Smooth muscle cell (in vitro differentiated cells): ENCODE results near the gene PRELID3B. TPM values are rescaled to one million over a fixed set of nuclear protein-coding genes. Genes with fewer than 3 reads are reported as not detected.

Experiments
- DNase-seq: peaks from one replicate; lab custom pipeline; 2025; ENCODE audit not compliant: unreplicated experiment; lab: John Stamatoyannopoulos, UW
- H2AFZ ChIP-seq: fragments of 200-600 bp; sonication (generic); 2 replicates; pipeline ENCODE4 v1.6.0; 2016; ENCODE audit warnings: antibody characterized with exemption, low read depth, mild to moderate bottlenecking
- H3F3A ChIP-seq: fragments of 200-600 bp; sonication (generic); 2 replicates; pipeline ENCODE4 v1.6.0; 2017; ENCODE audit warnings: antibody characterized with exemption, low read depth
- H3K27ac ChIP-seq: fragments of 200-600 bp; sonication (generic); 2 replicates; pipeline ENCODE4 v1.5.1; 2016; ENCODE audit warnings: low read depth, mild to moderate bottlenecking
- H3K27me3 ChIP-seq: fragments of 200-600 bp; sonication (generic); 2 replicates; pipeline ENCODE4 v1.6.1; 2016; ENCODE audit warnings: low read depth, mild to moderate bottlenecking
- H3K36me3 ChIP-seq: fragments of 200-600 bp; sonication (generic); 2 replicates; pipeline ENCODE4 v1.5.1; 2016; ENCODE audit warnings: low read depth
- H3K4me1 ChIP-seq: fragments of 200-600 bp; sonication (generic); 2 replicates; pipeline ENCODE4 v1.5.1; 2016; ENCODE audit warnings: low read depth
- H3K4me2 ChIP-seq: fragments of 200-600 bp; sonication (generic); 2 replicates; pipeline ENCODE4 v1.6.0; 2016; ENCODE audit warnings: mild to moderate bottlenecking
- H3K4me3 ChIP-seq: fragments of 200-600 bp; sonication (generic); 2 replicates; pipeline ENCODE4 v1.5.1; 2016; ENCODE audit warnings: mild to moderate bottlenecking
- H3K79me2 ChIP-seq: fragments of 200-600 bp; sonication (generic); 2 replicates; pipeline ENCODE4 v1.6.0; 2016; ENCODE audit warnings: low read depth, mild to moderate bottlenecking
- H3K9ac ChIP-seq: fragments of 200-600 bp; sonication (generic); 2 replicates; pipeline ENCODE4 v1.6.0; 2016; ENCODE audit warnings: low read depth
- H3K9me3 ChIP-seq: fragments of 200-600 bp; sonication (generic); replicated peaks from 2 replicates; pipeline ENCODE4 v1.5.1; 2016; ENCODE audit warnings: low read depth
- H4K20me1 ChIP-seq: fragments of 200-600 bp; sonication (generic); 2 replicates; pipeline ENCODE4 v1.6.0; 2016; ENCODE audit warnings: low read depth
- CTCF ChIP-seq: fragments of 200-600 bp; sonication (generic); IDR thresholded peaks from 2 replicates; pipeline ENCODE4 v1.5.1; 2017; ENCODE audit warnings: borderline replicate concordance, mild to moderate bottlenecking, antibody characterized with exemption; ENCODE audit not compliant: insufficient read depth, poor library complexity, severe bottlenecking
- WGBS: methylation state at CpG from one replicate; pipeline ENCODE4 v1.1.7; 2016; ENCODE audit warnings: low lambda C conversion rate; 5-methylcytosine and 5-hydroxymethylcytosine counted together
- polyA plus RNA-seq: library from polyadenylated mRNA; unstranded; fragments of >200 nt; fragmentation: Nextera tagmentation; extraction: Ambion mirVana; gene quantifications from 2 replicates; pipeline ENCODE4 v1.2.1, GENCODE V29; 2016
- total RNA-seq: library from RNA; depleted of rRNA; stranded (reverse); fragments of >200 nt; gene quantifications from 2 replicates; pipeline ENCODE4 v1.2.3, GENCODE V29; 2014

The PRELID3B gene
- total and polyA plus RNA-seq, 2 experiments from 2014 or later: 20.9 to 44.9 TPM

GRCh38 chr20:59084041-59084850 lies 41.7 kb upstream of the PRELID3B start:
- no peak for DNase-seq
- 92% methylated on average over 9 of the region's 9 CpGs for WGBS
- no peak overlapping the region for H3K4me3 ChIP-seq
- no peaks in the 10 kb centered on the region for H3K9me3 ChIP-seq
- H3K27me3 ChIP-seq: no peaks in the 10 kb centered on the region
- TF ChIP-seq CTCF: no peak
- H3K27ac ChIP-seq: no peak overlapping the region
- H3K79me2 ChIP-seq: no peaks in the 10 kb centered on the region
- H2AFZ ChIP-seq: no peak overlapping the region
- no peaks in the 10 kb centered on the region for H4K20me1 ChIP-seq
- H3K4me2 ChIP-seq: no peak overlapping the region
- H3K9ac ChIP-seq: no peak overlapping the region
- H3K4me1 ChIP-seq: no peaks in the 10 kb centered on the region
- H3K36me3 ChIP-seq: no peaks in the 10 kb centered on the region
- no peaks in the 10 kb centered on the region for H3F3A ChIP-seq

- TF ChIP-seq CTCF: no peak
- Histone ChIP-seq H4K20me1 (no peaks in the 10 kb centered on the region), H3K9me3 (no peaks in the 10 kb centered on the region), H3K4me1 (no peaks in the 10 kb centered on the region), H3F3A (no peaks in the 10 kb centered on the region), H3K4me3 (no peak overlapping the region), H3K79me2 (no peaks in the 10 kb centered on the region), H2AFZ (no peak overlapping the region), H3K9ac (no peak overlapping the region), H3K36me3 (no peaks in the 10 kb centered on the region), H3K27me3 (peaks cover 6% of the 10 kb centered on the region), H3K27ac (peak overlapping the region; percentile 25), H3K4me2 (no peak overlapping the region)
- no peak for DNase-seq
- WGBS: 50% methylated on average over 1 of the region's 1 CpG
Measured at GRCh38 chr20:59082981-59083380, 40.4 kb upstream of the PRELID3B start.

- Histone ChIP-seq H3K4me2 (no peak overlapping the region), H3K79me2 (no peaks in the 10 kb centered on the region), H4K20me1 (no peaks in the 10 kb centered on the region), H3K27me3 (peaks cover 14% of the 10 kb centered on the region), H3K27ac (peak overlapping the region; percentile 25), H3K4me3 (no peak overlapping the region), H2AFZ (no peak overlapping the region), H3K9me3 (no peaks in the 10 kb centered on the region), H3F3A (no peaks in the 10 kb centered on the region), H3K36me3 (no peaks in the 10 kb centered on the region), H3K4me1 (no peaks in the 10 kb centered on the region), H3K9ac (no peak overlapping the region)
- DNase-seq: no peak
- 39% methylated on average over 3 of the region's 3 CpGs for WGBS
- TF ChIP-seq CTCF: peak; percentile 30
Measured at GRCh38 chr20:59082077-59082740, 39.6 kb upstream of the PRELID3B start.

- no peak for TF ChIP-seq CTCF
- no peak for DNase-seq
- H4K20me1 ChIP-seq: no peaks in the 10 kb centered on the region
- no peak overlapping the region for H3K4me3 ChIP-seq
- no peak overlapping the region for H2AFZ ChIP-seq
- H3K9ac ChIP-seq: no peak overlapping the region
- no peak overlapping the region for H3K4me2 ChIP-seq
- no peaks in the 10 kb centered on the region for H3K4me1 ChIP-seq
- no peaks in the 10 kb centered on the region for H3K79me2 ChIP-seq
- WGBS: 83% methylated on average over 3 of the region's 3 CpGs
- H3F3A ChIP-seq: no peaks in the 10 kb centered on the region
- H3K36me3 ChIP-seq: no peaks in the 10 kb centered on the region
- H3K9me3 ChIP-seq: no peaks in the 10 kb centered on the region
- peaks cover 22% of the 10 kb centered on the region for H3K27me3 ChIP-seq
- no peak overlapping the region for H3K27ac ChIP-seq
Measured at GRCh38 chr20:59081036-59081435, 38.5 kb upstream of the PRELID3B start.
